Measurements from ENCODE around the gene RGS3.

- TF ChIP-seq POLR2A (IDR thresholded peaks at IDR 0.05; ENCODE audit: low read depth, low read length), result no peak
- no peak for TF ChIP-seq MAX (IDR thresholded peaks at IDR 0.05; ENCODE audit: insufficient read depth, insufficient read length)
- TF ChIP-seq CTCF (IDR thresholded peaks at IDR 0.05; ENCODE audit: extremely low read depth in 1 of 2, insufficient read depth in 1 of 2, low read depth in 1 of 2, low read length in 2 of 2), result no peak
- TF ChIP-seq EZH2 (IDR thresholded peaks at IDR 0.05; ENCODE audit: borderline replicate concordance, low read depth, low read length, severe bottlenecking), result no peak
- TF ChIP-seq FOS (IDR thresholded peaks at IDR 0.05; ENCODE audit: borderline replicate concordance, insufficient read depth, low read length), result no peak
These were observed 128.5 kb downstream of the RGS3 start for GRCh38 chr9:113591899-113592625.
